ENCODE results near the gene NCSTN. TPM values are rescaled to one million over a fixed set of nuclear protein-coding genes. Genes with fewer than 3 reads are reported as not detected.

NCSTN gene
- total and polyA plus RNA-seq, 2 experiments from 2014 or later: 90.3 to 120 TPM

GRCh38 chr1:160351629-160352028 is 8.4 kb downstream of the NCSTN start:
- WGBS (ENCODE audit: low lambda C conversion rate, missing lambda C conversion rate): 89% methylated on average over 4 of the region's 4 CpGs
- H3K4me1 ChIP-seq (ENCODE audit: insufficient read depth): no peaks in the 10 kb centered on the region
- DNase-seq (ENCODE audit: low spot score): no peak
- no peaks in the 10 kb centered on the region for H3K27me3 ChIP-seq
- no peaks in the 10 kb centered on the region for H3K9me2 ChIP-seq (replicated peaks; ENCODE audit: insufficient read depth)
- peaks cover 8% of the 10 kb centered on the region for H3K79me2 ChIP-seq
- no peak overlapping the region for H2AFZ ChIP-seq
- H3K4me3 ChIP-seq: no peak overlapping the region
- no peak for TF ChIP-seq CTCF (IDR thresholded peaks at IDR 0.05; ENCODE audit: poor library complexity)
- TF ChIP-seq EZH2phosphoT487 (IDR thresholded peaks at IDR 0.05; ENCODE audit: low read depth, severe bottlenecking, unreplicated experiment): no peak
- TF ChIP-seq EZH2 (IDR thresholded peaks at IDR 0.05; ENCODE audit: borderline replicate concordance): no peak
- no peak overlapping the region for H3K4me2 ChIP-seq
- H4K20me1 ChIP-seq (ENCODE audit: insufficient read depth, poor library complexity, severe bottlenecking): no peaks in the 10 kb centered on the region
- H3K36me3 ChIP-seq (replicated peaks; ENCODE audit: insufficient read depth, low read depth): no peaks in the 10 kb centered on the region
- no peaks in the 10 kb centered on the region for H3K9me3 ChIP-seq (ENCODE audit: low read depth)
- no peak overlapping the region for H3K27ac ChIP-seq

- no peaks in the 10 kb centered on the region for H3K36me3 ChIP-seq (replicated peaks; ENCODE audit: insufficient read depth, low read depth)
- H3K27me3 ChIP-seq: no peaks in the 10 kb centered on the region
- DNase-seq (ENCODE audit: low spot score): no peak
- H2AFZ ChIP-seq: no peak overlapping the region
- no peaks in the 10 kb centered on the region for H3K4me1 ChIP-seq (ENCODE audit: insufficient read depth)
- no peaks in the 10 kb centered on the region for H3K9me3 ChIP-seq (ENCODE audit: low read depth)
- H3K9me2 ChIP-seq (replicated peaks; ENCODE audit: insufficient read depth): no peaks in the 10 kb centered on the region
- no peaks in the 10 kb centered on the region for H4K20me1 ChIP-seq (ENCODE audit: insufficient read depth, poor library complexity, severe bottlenecking)
- H3K4me3 ChIP-seq: no peak overlapping the region
- TF ChIP-seq EZH2phosphoT487 (IDR thresholded peaks at IDR 0.05; ENCODE audit: low read depth, severe bottlenecking, unreplicated experiment): no peak
- no peak for TF ChIP-seq CTCF (IDR thresholded peaks at IDR 0.05; ENCODE audit: poor library complexity)
- TF ChIP-seq EZH2 (IDR thresholded peaks at IDR 0.05; ENCODE audit: borderline replicate concordance): no peak
- no peak overlapping the region for H3K4me2 ChIP-seq
- WGBS (ENCODE audit: low lambda C conversion rate, missing lambda C conversion rate): 92% methylated on average over 8 of the region's 8 CpGs
- no peaks in the 10 kb centered on the region for H3K79me2 ChIP-seq
- H3K27ac ChIP-seq: no peak overlapping the region
Observed at GRCh38 chr1:160352555-160352954, 9.4 kb downstream of the NCSTN start.

GRCh38 chr1:160353223-160353622 is 10.0 kb downstream of the NCSTN start:
- Histone ChIP-seq H3K27ac (no peak overlapping the region), H3K36me3 (replicated peaks; ENCODE audit: insufficient read depth, low read depth) (no peaks in the 10 kb centered on the region), H3K4me3 (no peak overlapping the region), H3K27me3 (no peaks in the 10 kb centered on the region), H3K9me3 (ENCODE audit: low read depth) (no peaks in the 10 kb centered on the region), H4K20me1 (ENCODE audit: insufficient read depth, poor library complexity, severe bottlenecking) (no peaks in the 10 kb centered on the region), H3K4me1 (ENCODE audit: insufficient read depth) (no peaks in the 10 kb centered on the region), H3K4me2 (no peak overlapping the region), H2AFZ (no peak overlapping the region), H3K9me2 (replicated peaks; ENCODE audit: insufficient read depth) (no peaks in the 10 kb centered on the region), H3K79me2 (no peaks in the 10 kb centered on the region)
- DNase-seq (ENCODE audit: low spot score): no peak
- TF ChIP-seq EZH2phosphoT487 (IDR thresholded peaks at IDR 0.05; ENCODE audit: low read depth, severe bottlenecking, unreplicated experiment) (no peak), CTCF (IDR thresholded peaks at IDR 0.05; ENCODE audit: poor library complexity) (no peak), EZH2 (IDR thresholded peaks at IDR 0.05; ENCODE audit: borderline replicate concordance) (no peak)
- WGBS (ENCODE audit: low lambda C conversion rate, missing lambda C conversion rate): 95% methylated on average over 2 of the region's 2 CpGs

All from hepatocyte (in vitro differentiated cells).